Liver (tissue), 9 donors: ENCODE measurements around the gene LPP. TPM values are rescaled to one million over a fixed set of nuclear protein-coding genes. Genes with fewer than 3 reads are reported as not detected.

ENCODE experiments used
- DNase-seq: peaks from one replicate; pipeline ENCODE4 v3.0.0-alpha.2; 2017; ENCODE audit warnings: low spot score
- H3K27ac ChIP-seq, 2 donors: one replicate each; pipeline ENCODE4 v1.7.0; 2013; ENCODE audit warnings: inconsistent platforms in 2 of 2, low read length in 2 of 2, control low read depth in 1 of 2, low read depth in 1 of 2, mild to moderate bottlenecking in 1 of 2
- H3K27me3 ChIP-seq, 4 donors: one replicate each; pipeline versions ENCODE4 v1.6.1 to v1.7.0; 2013; ENCODE audit warnings: low read length in 3 of 4, inconsistent platforms in 1 of 4, mild to moderate bottlenecking in 1 of 4, moderate library complexity in 1 of 4; ENCODE audit not compliant: control insufficient read depth in 4 of 4, insufficient read depth in 4 of 4
- H3K36me3 ChIP-seq, 4 donors: one replicate each; pipeline versions ENCODE4 v1.6.1 to v1.7.0; 2013; ENCODE audit warnings: low read length in 3 of 4, mild to moderate bottlenecking in 3 of 4, low read depth in 1 of 4, moderate library complexity in 1 of 4; ENCODE audit not compliant: control insufficient read depth in 4 of 4, insufficient read depth in 3 of 4
- H3K4me1 ChIP-seq, 4 donors: one replicate each; pipeline versions ENCODE4 v1.6.1 to v1.7.0; 2013; ENCODE audit warnings: low read length in 3 of 4, mild to moderate bottlenecking in 3 of 4, moderate library complexity in 1 of 4; ENCODE audit not compliant: control insufficient read depth in 4 of 4, insufficient read depth in 4 of 4
- H3K4me3 ChIP-seq, 3 donors: one replicate each; pipeline versions ENCODE4 v1.6.1 to v1.7.0; 2013; ENCODE audit warnings: low read length in 3 of 3, control low read depth in 1 of 3, low read depth in 1 of 3, mild to moderate bottlenecking in 1 of 3
- H3K9ac ChIP-seq, 2 donors: one replicate each; pipeline ENCODE4 v1.7.0; 2013; ENCODE audit warnings: low read length in 2 of 2, mild to moderate bottlenecking in 2 of 2, moderate library complexity in 2 of 2, control low read depth in 1 of 2, low read depth in 1 of 2
- H3K9me3 ChIP-seq, 4 donors: one replicate each; pipeline versions ENCODE4 v1.6.1 to v1.7.0; 2013; ENCODE audit warnings: low read length in 3 of 4; ENCODE audit not compliant: control insufficient read depth in 4 of 4
- EGR1 ChIP-seq, 2 donors: IDR thresholded peaks; 2 replicates each; pipeline ENCODE4 v1.6.1; 2016 to 2018; ENCODE audit warnings: antibody characterized with exemption in 2 of 2, low read depth in 2 of 2
- FOXA1 ChIP-seq: IDR thresholded peaks from 2 replicates; pipeline ENCODE4 v1.6.1; 2016; ENCODE audit warnings: antibody characterized with exemption
- FOXA2 ChIP-seq: IDR thresholded peaks from 2 replicates; pipeline ENCODE4 v1.6.1; 2016; ENCODE audit warnings: antibody characterized with exemption
- GABPA ChIP-seq, 2 donors: IDR thresholded peaks in 1 of 2; conservative IDR thresholded peaks in 1 of 2; 2 replicates each; pipeline ENCODE4 v1.6.1; 2016; ENCODE audit warnings: antibody characterized with exemption in 2 of 2, mild to moderate bottlenecking in 1 of 2, moderate library complexity in 1 of 2
- HNF4A ChIP-seq, 2 donors: conservative IDR thresholded peaks; 2 replicates each; pipeline ENCODE4 v1.6.1; 2016; ENCODE audit warnings: antibody characterized with exemption in 2 of 2, mild to moderate bottlenecking in 2 of 2
- HNF4G ChIP-seq: IDR thresholded peaks from 2 replicates; pipeline ENCODE4 v1.6.1; 2016; ENCODE audit warnings: antibody characterized with exemption
- JUND ChIP-seq, 2 donors: IDR thresholded peaks; 2 replicates each; pipeline ENCODE4 v1.6.1; 2016; ENCODE audit warnings: antibody characterized with exemption in 2 of 2
- NR2F2 ChIP-seq: IDR thresholded peaks from 2 replicates; pipeline ENCODE4 v1.6.1; 2016; ENCODE audit warnings: antibody characterized with exemption
- RAD21 ChIP-seq, 2 donors: IDR thresholded peaks; 2 replicates each; pipeline ENCODE4 v1.6.1; 2016; ENCODE audit warnings: antibody characterized with exemption in 2 of 2, mild to moderate bottlenecking in 2 of 2
- RXRA ChIP-seq, 2 donors: IDR thresholded peaks; 2 replicates each; pipeline ENCODE4 v1.6.1; 2017 to 2018; ENCODE audit warnings: antibody characterized with exemption in 2 of 2, mild to moderate bottlenecking in 1 of 2
- SP1 ChIP-seq: IDR thresholded peaks from 2 replicates; pipeline ENCODE4 v1.6.1; 2018; ENCODE audit warnings: antibody characterized with exemption, mild to moderate bottlenecking
- TAF1 ChIP-seq: conservative IDR thresholded peaks from 2 replicates; pipeline ENCODE4 v1.6.1; 2016; ENCODE audit warnings: antibody characterized with exemption, mild to moderate bottlenecking
- YY1 ChIP-seq: IDR thresholded peaks from 2 replicates; pipeline ENCODE4 v1.6.1; 2016; ENCODE audit warnings: antibody characterized with exemption, mild to moderate bottlenecking
- WGBS: extraction: QIAGEN DNeasy Blood & Tissue Kit; methylation state at CpG from one replicate; pipeline ENCODE4 v1.1.7; 2013; 5-methylcytosine and 5-hydroxymethylcytosine counted together
- polyA plus RNA-seq, 2 donors: library from polyadenylated mRNA; stranded (reverse) in 1 of 2; unstranded in 1 of 2; fragments of 200-250 nt in 1 of 2; fragments of >200 nt in 1 of 2; fragmentation: Nextera tagmentation in 1 of 2; extraction: Ambion mirVana in 1 of 2; gene quantifications; one replicate each; pipeline versions ENCODE4 v1.2.1 to v1.2.3, GENCODE V29; 2013 to 2015
- total RNA-seq, 2 donors: library from RNA; depleted of rRNA; stranded (reverse); fragments of >200 nt; gene quantifications; one replicate each; pipeline ENCODE4 v1.2.3, GENCODE V29; 2014
- TF ChIP-seq, protein P1 (sequence below): IDR thresholded peaks from 2 replicates; pipeline ENCODE4 v1.6.1; 2016; ENCODE audit warnings: antibody characterized with exemption
- TF ChIP-seq, protein P2 (sequence below): fragments of 150-350 bp; IDR thresholded peaks from 2 replicates; pipeline ENCODE4 v1.5.1; 2017; ENCODE audit warnings: improper control_type of control experiment, low read depth, low read length; ENCODE audit not compliant: missing input control
- TF ChIP-seq, protein P3 (sequence below): IDR thresholded peaks from 2 replicates; pipeline ENCODE4 v1.6.1; 2016; ENCODE audit warnings: antibody characterized with exemption, mild to moderate bottlenecking
- TF ChIP-seq, protein P4 (sequence below): IDR thresholded peaks from 2 replicates; pipeline ENCODE4 v1.6.1; 2016; ENCODE audit warnings: antibody characterized with exemption
- donor health status: healthy.
- donor health status: healthy.
- donor health status: healthy.
- donor health status: healthy.
- donor health status: healthy.

LPP gene
- total and polyA plus RNA-seq, 4 donors, result 3.3 to 53.7 (median 28.2) TPM

DNA sequence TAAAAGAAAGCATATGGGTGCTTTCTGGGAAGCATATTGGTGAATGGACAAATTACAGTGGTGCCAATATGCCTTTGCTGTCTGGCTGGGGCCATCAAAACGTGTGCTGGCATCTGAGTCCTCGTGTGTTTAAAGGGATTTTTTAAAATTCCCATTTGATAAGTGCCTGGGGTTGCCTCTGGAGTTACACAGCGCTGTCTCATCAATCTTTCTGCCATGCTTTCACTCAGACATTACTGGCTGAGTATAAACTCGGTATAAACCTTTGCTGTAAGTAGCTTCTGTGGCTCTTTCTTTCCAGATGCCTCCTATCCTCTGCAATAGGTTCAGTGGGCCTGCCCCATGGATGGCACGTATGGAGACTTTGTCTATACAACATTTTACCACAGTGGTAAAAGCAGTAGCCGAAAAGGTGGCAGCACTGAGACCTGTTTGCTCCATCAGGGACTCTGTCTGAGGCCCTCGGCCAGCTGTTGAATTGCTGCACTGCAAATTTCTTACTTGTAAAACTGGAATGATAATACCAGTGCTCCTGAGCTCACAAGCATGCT, 195.5 kb downstream of the LPP start:
- H3K4me1 ChIP-seq, result peaks cover 5 to 23% (median 10%) of the 10 kb centered on the region in 4 donors
- 81% methylated on average over 7 of the region's 7 CpGs for WGBS
- H3K36me3 ChIP-seq, result peaks cover 0 to 4% (median 0%) of the 10 kb centered on the region in 4 donors
- H3K9me3 ChIP-seq, result no peaks in the 10 kb centered on the region
- peak overlapping the region in 1 of 2 donors; percentile 15 for H3K27ac ChIP-seq
- no peak overlapping the region for H3K4me3 ChIP-seq
- no peaks in the 10 kb centered on the region for H3K27me3 ChIP-seq
- DNase-seq, result no peak
- TF ChIP-seq, protein P1, sequence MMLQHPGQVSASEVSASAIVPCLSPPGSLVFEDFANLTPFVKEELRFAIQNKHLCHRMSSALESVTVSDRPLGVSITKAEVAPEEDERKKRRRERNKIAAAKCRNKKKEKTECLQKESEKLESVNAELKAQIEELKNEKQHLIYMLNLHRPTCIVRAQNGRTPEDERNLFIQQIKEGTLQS, result no peak
- no peak for TF ChIP-seq FOXA1
- TF ChIP-seq RXRA (IDR thresholded peaks at IDR 0.05), result no peak
- TF ChIP-seq NR2F2, result no peak
- TF ChIP-seq EGR1 (IDR thresholded peaks at IDR 0.05; ENCODE audit: low read depth in 2 of 2), result no peak
- no peak for TF ChIP-seq RAD21 (IDR thresholded peaks at IDR 0.05)
- TF ChIP-seq FOXA2, result no peak
- TF ChIP-seq, protein P2, sequence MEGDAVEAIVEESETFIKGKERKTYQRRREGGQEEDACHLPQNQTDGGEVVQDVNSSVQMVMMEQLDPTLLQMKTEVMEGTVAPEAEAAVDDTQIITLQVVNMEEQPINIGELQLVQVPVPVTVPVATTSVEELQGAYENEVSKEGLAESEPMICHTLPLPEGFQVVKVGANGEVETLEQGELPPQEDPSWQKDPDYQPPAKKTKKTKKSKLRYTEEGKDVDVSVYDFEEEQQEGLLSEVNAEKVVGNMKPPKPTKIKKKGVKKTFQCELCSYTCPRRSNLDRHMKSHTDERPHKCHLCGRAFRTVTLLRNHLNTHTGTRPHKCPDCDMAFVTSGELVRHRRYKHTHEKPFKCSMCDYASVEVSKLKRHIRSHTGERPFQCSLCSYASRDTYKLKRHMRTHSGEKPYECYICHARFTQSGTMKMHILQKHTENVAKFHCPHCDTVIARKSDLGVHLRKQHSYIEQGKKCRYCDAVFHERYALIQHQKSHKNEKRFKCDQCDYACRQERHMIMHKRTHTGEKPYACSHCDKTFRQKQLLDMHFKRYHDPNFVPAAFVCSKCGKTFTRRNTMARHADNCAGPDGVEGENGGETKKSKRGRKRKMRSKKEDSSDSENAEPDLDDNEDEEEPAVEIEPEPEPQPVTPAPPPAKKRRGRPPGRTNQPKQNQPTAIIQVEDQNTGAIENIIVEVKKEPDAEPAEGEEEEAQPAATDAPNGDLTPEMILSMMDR, result no peak
- TF ChIP-seq HNF4A (conservative IDR thresholded peaks at IDR 0.05), result no peak
- TF ChIP-seq, protein P3, sequence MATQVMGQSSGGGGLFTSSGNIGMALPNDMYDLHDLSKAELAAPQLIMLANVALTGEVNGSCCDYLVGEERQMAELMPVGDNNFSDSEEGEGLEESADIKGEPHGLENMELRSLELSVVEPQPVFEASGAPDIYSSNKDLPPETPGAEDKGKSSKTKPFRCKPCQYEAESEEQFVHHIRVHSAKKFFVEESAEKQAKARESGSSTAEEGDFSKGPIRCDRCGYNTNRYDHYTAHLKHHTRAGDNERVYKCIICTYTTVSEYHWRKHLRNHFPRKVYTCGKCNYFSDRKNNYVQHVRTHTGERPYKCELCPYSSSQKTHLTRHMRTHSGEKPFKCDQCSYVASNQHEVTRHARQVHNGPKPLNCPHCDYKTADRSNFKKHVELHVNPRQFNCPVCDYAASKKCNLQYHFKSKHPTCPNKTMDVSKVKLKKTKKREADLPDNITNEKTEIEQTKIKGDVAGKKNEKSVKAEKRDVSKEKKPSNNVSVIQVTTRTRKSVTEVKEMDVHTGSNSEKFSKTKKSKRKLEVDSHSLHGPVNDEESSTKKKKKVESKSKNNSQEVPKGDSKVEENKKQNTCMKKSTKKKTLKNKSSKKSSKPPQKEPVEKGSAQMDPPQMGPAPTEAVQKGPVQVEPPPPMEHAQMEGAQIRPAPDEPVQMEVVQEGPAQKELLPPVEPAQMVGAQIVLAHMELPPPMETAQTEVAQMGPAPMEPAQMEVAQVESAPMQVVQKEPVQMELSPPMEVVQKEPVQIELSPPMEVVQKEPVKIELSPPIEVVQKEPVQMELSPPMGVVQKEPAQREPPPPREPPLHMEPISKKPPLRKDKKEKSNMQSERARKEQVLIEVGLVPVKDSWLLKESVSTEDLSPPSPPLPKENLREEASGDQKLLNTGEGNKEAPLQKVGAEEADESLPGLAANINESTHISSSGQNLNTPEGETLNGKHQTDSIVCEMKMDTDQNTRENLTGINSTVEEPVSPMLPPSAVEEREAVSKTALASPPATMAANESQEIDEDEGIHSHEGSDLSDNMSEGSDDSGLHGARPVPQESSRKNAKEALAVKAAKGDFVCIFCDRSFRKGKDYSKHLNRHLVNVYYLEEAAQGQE, result no peak
- no peak for TF ChIP-seq GABPA (IDR thresholded peaks at IDR 0.05 in 1 of 2, conservative IDR thresholded peaks at IDR 0.05 in 1 of 2)
- TF ChIP-seq TAF1, result no peak
- TF ChIP-seq, protein P4, sequence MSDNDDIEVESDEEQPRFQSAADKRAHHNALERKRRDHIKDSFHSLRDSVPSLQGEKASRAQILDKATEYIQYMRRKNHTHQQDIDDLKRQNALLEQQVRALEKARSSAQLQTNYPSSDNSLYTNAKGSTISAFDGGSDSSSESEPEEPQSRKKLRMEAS, result no peak
- no peak for TF ChIP-seq SP1
- TF ChIP-seq JUND (IDR thresholded peaks at IDR 0.05), result no peak
- no peak for TF ChIP-seq HNF4G
- no peak for TF ChIP-seq YY1
- no peak overlapping the region for H3K9ac ChIP-seq

DNA sequence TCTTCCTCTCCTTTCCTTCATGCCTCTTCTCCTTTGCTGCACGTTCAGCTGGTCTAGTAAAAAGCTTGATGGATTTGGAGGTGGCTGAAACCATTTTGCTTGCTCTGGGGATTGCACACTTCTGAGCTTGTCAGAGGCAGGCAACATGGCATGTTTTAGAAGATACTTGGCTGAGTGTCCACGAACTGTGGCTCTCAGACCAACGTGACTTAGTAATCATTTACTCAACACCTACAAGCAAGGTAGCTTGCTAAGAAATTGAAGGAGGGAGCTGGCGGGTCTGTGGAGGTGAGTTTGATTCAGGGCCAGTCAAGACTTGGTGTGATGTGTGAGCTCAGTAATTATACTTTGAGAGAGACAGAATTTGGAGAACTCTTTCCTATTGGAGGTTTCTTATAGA, 196.0 kb downstream of the LPP start:
- Histone ChIP-seq H3K27me3 (no peaks in the 10 kb centered on the region), H3K9ac (no peak overlapping the region), H3K27ac (peak overlapping the region in 1 of 2 donors; percentile 15), H3K4me1 (peaks cover 5 to 23% (median 10%) of the 10 kb centered on the region in 4 donors), H3K36me3 (peaks cover 0 to 4% (median 0%) of the 10 kb centered on the region in 4 donors), H3K4me3 (no peak overlapping the region), H3K9me3 (no peaks in the 10 kb centered on the region)
- TF ChIP-seq RAD21 (IDR thresholded peaks at IDR 0.05), result peak in 1 of 2 donors; percentile 31
- peak; percentile 30 for TF ChIP-seq YY1
- no peak for TF ChIP-seq TAF1
- no peak for DNase-seq
- WGBS, result 33% methylated on average over 4 of the region's 4 CpGs
